ENCODE data around the gene CLDN34.

The CLDN34 gene

GRCh38 chrX:9983441-9983840, 16.3 kb downstream of the CLDN34 start:
- no peak for DNase-seq

GRCh38 chrX:9983846-9984245, 16.7 kb downstream of the CLDN34 start:
- no peak for DNase-seq

- no peak for DNase-seq
Observed at GRCh38 chrX:9988762-9989161, 21.6 kb downstream of the CLDN34 start.

GRCh38 chrX:9992061-9992460, 24.9 kb downstream of the CLDN34 start:
- DNase-seq = no peak

- DNase-seq = no peak
Observed at GRCh38 chrX:9992724-9993123, 25.6 kb downstream of the CLDN34 start.

GRCh38 chrX:9995855-9996339, 28.7 kb downstream of the CLDN34 start:
- DNase-seq = peak; percentile 69

GRCh38 chrX:9997041-9997440, 29.9 kb downstream of the CLDN34 start:
- no peak for DNase-seq

- peak; percentile 50 for DNase-seq
Observed at GRCh38 chrX:9997524-9997923, 30.4 kb downstream of the CLDN34 start.

- DNase-seq = no peak
Observed at GRCh38 chrX:10001496-10001895, 34.3 kb downstream of the CLDN34 start.

- no peak for DNase-seq
Observed at GRCh38 chrX:10004832-10005475, 37.8 kb downstream of the CLDN34 start.

- no peak for DNase-seq
Observed at GRCh38 chrX:10006086-10006485, 38.9 kb downstream of the CLDN34 start.

GRCh38 chrX:10006770-10007169, 39.6 kb downstream of the CLDN34 start:
- no peak for DNase-seq

GRCh38 chrX:10007621-10008020, 40.5 kb downstream of the CLDN34 start:
- no peak for DNase-seq

GRCh38 chrX:10008483-10009056, 41.4 kb downstream of the CLDN34 start:
- DNase-seq = no peak

GRCh38 chrX:10009741-10010140, 42.6 kb downstream of the CLDN34 start:
- DNase-seq = no peak

- DNase-seq = no peak
Observed at GRCh38 chrX:10010686-10011085, 43.5 kb downstream of the CLDN34 start.

GRCh38 chrX:10011261-10011931, 44.2 kb downstream of the CLDN34 start:
- DNase-seq = peak; percentile 14

GRCh38 chrX:10011991-10012390, 44.8 kb downstream of the CLDN34 start:
- DNase-seq = peak; percentile 16

GRCh38 chrX:10014462-10015354, 47.5 kb downstream of the CLDN34 start:
- peak; percentile 73 for DNase-seq

- DNase-seq = no peak
Observed at GRCh38 chrX:10015355-10015722, 48.2 kb downstream of the CLDN34 start.

GRCh38 chrX:10015723-10016518, 48.8 kb downstream of the CLDN34 start:
- DNase-seq = peak; percentile 11

- no peak for DNase-seq
Observed at GRCh38 chrX:10016519-10017132, 49.5 kb downstream of the CLDN34 start.

Data from activated naive CD4-positive, alpha-beta T cell treated with anti-CD3 and anti-CD28 coated beads, Interleukin-2, amount 50 U/mL, for 16 hours (primary cell).